Limb (tissue), 2 donors: ENCODE measurements around the gene CRBN.

Source experiments
- DNase-seq, 2 donors: peaks; one replicate each; pipeline ENCODE4 v3.0.0-alpha.2; 2016; ENCODE audit errors: extremely low spot score in 2 of 2

The CRBN gene

GRCh38 chr3:3110749-3111361 lies 68.6 kb downstream of the CRBN start:
- no peak for DNase-seq

GRCh38 chr3:3110299-3110630 lies 69.2 kb downstream of the CRBN start, which contains the start of gene IL5RA:
Gene IL5RA, minus strand, starts transcription at chr3:3110374. Its CDS starts 5,390 bp downstream, at chr3:3104984.
- peak in 1 of 2 donors; percentile 8 for DNase-seq

GRCh38 chr3:3109407-3110298 lies 69.8 kb downstream of the CRBN start:
- no peak for DNase-seq

- DNase-seq: no peak
Measured at GRCh38 chr3:3107858-3108257, 71.6 kb downstream of the CRBN start.

GRCh38 chr3:3107181-3107580 lies 72.3 kb downstream of the CRBN start:
- no peak for DNase-seq

GRCh38 chr3:3105815-3106214 lies 73.7 kb downstream of the CRBN start:
- DNase-seq: no peak

- no peak for DNase-seq
Measured at GRCh38 chr3:3105246-3105645, 74.2 kb downstream of the CRBN start.

GRCh38 chr3:3102751-3103150 lies 76.7 kb downstream of the CRBN start:
- no peak for DNase-seq

GRCh38 chr3:3101660-3102458 lies 77.6 kb downstream of the CRBN start:
- DNase-seq: no peak
